Endothelial cell of umbilical vein (primary cell): ENCODE measurements around the gene DSCAML1.

Experiments used
- EZH2 ChIP-seq: IDR thresholded peaks from 2 replicates; pipeline ENCODE4 v1.6.1; 2012; ENCODE audit warnings: borderline replicate concordance, low read depth, mild to moderate bottlenecking, moderate library complexity, low read length, inconsistent platforms; ENCODE audit not compliant: severe bottlenecking
- FOS ChIP-seq: IDR thresholded peaks from 2 replicates; pipeline ENCODE4 v1.6.1; 2011; ENCODE audit warnings: mild to moderate bottlenecking, low read length, moderate library complexity, borderline replicate concordance; ENCODE audit not compliant: insufficient read depth
- MAX ChIP-seq: IDR thresholded peaks from 2 replicates; pipeline ENCODE4 v1.6.1; 2011; ENCODE audit not compliant: insufficient read depth, insufficient read length
- POLR2A ChIP-seq: IDR thresholded peaks from 2 replicates; pipeline ENCODE4 v1.6.1; 2012; ENCODE audit warnings: low read depth, mild to moderate bottlenecking, control low read depth, low read length
- TF ChIP-seq, protein P1 (sequence below), 2 donors: IDR thresholded peaks; 1 replicate in 1 of 2; 2 replicates in 1 of 2; pipeline ENCODE4 v1.5.1; 2011; ENCODE audit warnings: low read length in 2 of 2, mild to moderate bottlenecking in 2 of 2, moderate library complexity in 2 of 2, control low read depth in 1 of 2, inconsistent platforms in 1 of 2, low read depth in 1 of 2; ENCODE audit not compliant: insufficient read depth in 1 of 2; ENCODE audit errors: extremely low read depth in 1 of 2

DNA sequence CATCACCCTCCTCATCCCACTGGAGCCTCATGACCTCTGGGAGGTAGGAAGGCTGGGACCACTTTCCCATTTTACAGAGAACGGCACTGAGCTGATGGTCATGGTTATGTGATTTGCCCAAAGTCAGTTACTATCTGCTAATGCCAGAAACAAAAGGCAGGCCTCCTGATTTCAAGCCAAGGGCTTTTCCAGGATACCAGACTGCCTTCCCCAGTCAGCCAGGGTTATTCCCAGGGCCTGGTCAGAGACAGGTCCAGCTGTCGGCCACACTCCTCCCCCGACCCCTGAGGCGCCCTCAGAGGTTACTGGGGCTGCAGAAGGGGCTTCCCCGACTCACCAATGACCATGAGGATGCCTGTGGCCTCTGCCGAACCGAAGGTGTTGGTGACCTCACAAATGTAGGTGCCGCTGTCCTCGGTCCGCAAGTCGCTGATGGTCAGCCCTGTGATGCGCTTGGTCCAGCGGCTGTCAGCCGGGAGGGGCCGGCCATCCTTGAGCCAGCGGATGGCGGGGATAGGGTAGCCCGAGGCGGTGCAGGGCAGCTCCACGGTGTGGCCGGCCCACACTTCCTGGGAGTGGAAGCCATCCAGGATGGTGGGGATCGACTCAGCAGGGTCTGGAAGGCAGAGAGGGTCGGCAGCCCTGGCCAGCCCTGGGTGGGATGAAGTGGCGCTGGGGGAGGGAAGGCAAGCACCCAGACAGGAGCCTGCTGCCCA is 272.4 kb downstream of the DSCAML1 start:
- TF ChIP-seq FOS (no peak), POLR2A (no peak), EZH2 (no peak), MAX (no peak)
- TF ChIP-seq, protein P1, sequence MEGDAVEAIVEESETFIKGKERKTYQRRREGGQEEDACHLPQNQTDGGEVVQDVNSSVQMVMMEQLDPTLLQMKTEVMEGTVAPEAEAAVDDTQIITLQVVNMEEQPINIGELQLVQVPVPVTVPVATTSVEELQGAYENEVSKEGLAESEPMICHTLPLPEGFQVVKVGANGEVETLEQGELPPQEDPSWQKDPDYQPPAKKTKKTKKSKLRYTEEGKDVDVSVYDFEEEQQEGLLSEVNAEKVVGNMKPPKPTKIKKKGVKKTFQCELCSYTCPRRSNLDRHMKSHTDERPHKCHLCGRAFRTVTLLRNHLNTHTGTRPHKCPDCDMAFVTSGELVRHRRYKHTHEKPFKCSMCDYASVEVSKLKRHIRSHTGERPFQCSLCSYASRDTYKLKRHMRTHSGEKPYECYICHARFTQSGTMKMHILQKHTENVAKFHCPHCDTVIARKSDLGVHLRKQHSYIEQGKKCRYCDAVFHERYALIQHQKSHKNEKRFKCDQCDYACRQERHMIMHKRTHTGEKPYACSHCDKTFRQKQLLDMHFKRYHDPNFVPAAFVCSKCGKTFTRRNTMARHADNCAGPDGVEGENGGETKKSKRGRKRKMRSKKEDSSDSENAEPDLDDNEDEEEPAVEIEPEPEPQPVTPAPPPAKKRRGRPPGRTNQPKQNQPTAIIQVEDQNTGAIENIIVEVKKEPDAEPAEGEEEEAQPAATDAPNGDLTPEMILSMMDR (IDR thresholded peaks at IDR 0.05; ENCODE audit: extremely low read depth in 1 of 2, insufficient read depth in 1 of 2, low read depth in 1 of 2, low read length in 2 of 2) = no peak
